NCI-H1436 treated with DMSO at 0.1 percent for 48 hours (cell line): Measurements from ENCODE around the gene CEACAM6.

ENCODE experiments used
- DNase-seq: peaks from one replicate; lab custom pipeline; 2025; lab: John Stamatoyannopoulos, UW

The CEACAM6 gene

GRCh38 chr19:41796901-41797300 is 41.6 kb downstream of the CEACAM6 start:
- no peak for DNase-seq

GRCh38 chr19:41799444-41800000 is 44.2 kb downstream of the CEACAM6 start:
- no peak for DNase-seq

- DNase-seq: no peak
Measured at GRCh38 chr19:41801031-41801430, 45.7 kb downstream of the CEACAM6 start.

- DNase-seq: no peak
Measured at GRCh38 chr19:41801792-41802211, 46.5 kb downstream of the CEACAM6 start.

- no peak for DNase-seq
Measured at GRCh38 chr19:41802770-41803169, 47.4 kb downstream of the CEACAM6 start.

GRCh38 chr19:41804336-41804735 is 49.0 kb downstream of the CEACAM6 start:
- no peak for DNase-seq

GRCh38 chr19:41807176-41807575 is 51.8 kb downstream of the CEACAM6 start:
- no peak for DNase-seq

- no peak for DNase-seq
Measured at GRCh38 chr19:41808663-41809566, 53.6 kb downstream of the CEACAM6 start.

- DNase-seq: no peak
Measured at GRCh38 chr19:41810301-41810700, 55.0 kb downstream of the CEACAM6 start.

- no peak for DNase-seq
Measured at GRCh38 chr19:41811036-41811435, 55.7 kb downstream of the CEACAM6 start.

- DNase-seq: no peak
Measured at GRCh38 chr19:41811981-41812380, 56.7 kb downstream of the CEACAM6 start.

- DNase-seq: no peak
Measured at GRCh38 chr19:41813911-41814310, 58.6 kb downstream of the CEACAM6 start.

GRCh38 chr19:41815301-41815700 is 60.0 kb downstream of the CEACAM6 start:
- no peak for DNase-seq

GRCh38 chr19:41816761-41817160 is 61.4 kb downstream of the CEACAM6 start:
- DNase-seq: no peak

GRCh38 chr19:41821003-41821735 is 65.8 kb downstream of the CEACAM6 start:
- no peak for DNase-seq
